GM12878 (cell line): Measurements from ENCODE around the gene POLD1. TPM values are rescaled to one million over a fixed set of nuclear protein-coding genes. Genes with fewer than 3 reads are reported as not detected.
A peak's percentile ranks its signal among the peaks of the same experiment; 100 is the strongest.

Experiments used
- BCLAF1 ChIP-seq: fragments of 450-650 bp; IDR thresholded peaks from 2 replicates; pipeline ENCODE4 v1.6.1; 2017; ENCODE audit warnings: antibody characterized with exemption, mild to moderate bottlenecking, moderate library complexity
- CTCF ChIP-seq, 3 experiments: IDR thresholded peaks in 2 of 3; conservative IDR thresholded peaks in 1 of 3; 2 replicates each; pipeline ENCODE4 v1.5.1; 2011; ENCODE audit warnings: low read depth in 3 of 3, low read length in 3 of 3, mild to moderate bottlenecking in 3 of 3, control low read depth in 2 of 3, moderate library complexity in 2 of 3, inconsistent platforms in 1 of 3, mixed read lengths in 1 of 3; ENCODE audit not compliant: control insufficient read depth in 2 of 3, insufficient read depth in 1 of 3; ENCODE audit errors: extremely low read depth in 1 of 3
- E4F1 ChIP-seq: fragments of 450-650 bp; IDR thresholded peaks from 2 replicates; pipeline ENCODE4 v1.6.1; 2018; ENCODE audit warnings: borderline replicate concordance, mild to moderate bottlenecking; ENCODE audit not compliant: partially characterized antibody
- EGR1 ChIP-seq, 2 experiments: IDR thresholded peaks; 1 replicate in 1 of 2; 2 replicates in 1 of 2; pipeline ENCODE4 v1.6.1; 2011 to 2012; ENCODE audit warnings: low read depth in 2 of 2, low read length in 2 of 2, borderline replicate concordance in 1 of 2, mild to moderate bottlenecking in 1 of 2, moderate library complexity in 1 of 2
- ESRRA ChIP-seq: IDR thresholded peaks from 2 replicates; pipeline ENCODE4 v1.6.1; 2012; ENCODE audit warnings: mild to moderate bottlenecking, low read length, improper control_type of control experiment
- FOXM1 ChIP-seq: IDR thresholded peaks from 2 replicates; pipeline ENCODE4 v1.6.1; 2012; ENCODE audit warnings: low read depth, mild to moderate bottlenecking, inconsistent platforms, low read length, moderate library complexity
- HDAC6 ChIP-seq: fragments of 200-600 bp; sonication (generic); IDR thresholded peaks from one replicate; pipeline ENCODE4 v1.8.0; 2017; ENCODE audit warnings: antibody characterized with exemption; ENCODE audit not compliant: unreplicated experiment
- IKZF2 ChIP-seq, 2 experiments: fragments of 450-650 bp; IDR thresholded peaks; 2 replicates each; pipeline ENCODE4 v1.6.1; 2017; ENCODE audit warnings: mild to moderate bottlenecking in 2 of 2, moderate library complexity in 2 of 2
- IRF3 ChIP-seq: fragments of 450-650 bp; IDR thresholded peaks from 2 replicates; pipeline ENCODE4 v1.6.1; 2014; ENCODE audit warnings: mild to moderate bottlenecking
- KDM1A ChIP-seq: fragments of 200-600 bp; sonication (generic); IDR thresholded peaks from 2 replicates; pipeline ENCODE4 v1.6.1; 2016; ENCODE audit warnings: borderline replicate concordance
- KLF5 ChIP-seq: fragments of 450-650 bp; IDR thresholded peaks from 2 replicates; pipeline ENCODE4 v1.6.1; 2014; ENCODE audit warnings: mild to moderate bottlenecking; ENCODE audit not compliant: partially characterized antibody
- MEF2A ChIP-seq: IDR thresholded peaks from 2 replicates; pipeline ENCODE4 v1.6.1; 2011; ENCODE audit warnings: low read depth, mild to moderate bottlenecking, low read length, moderate library complexity; ENCODE audit not compliant: insufficient read depth
- MTA3 ChIP-seq: IDR thresholded peaks from 2 replicates; pipeline ENCODE4 v1.6.1; 2012; ENCODE audit warnings: low read length, inconsistent platforms, borderline replicate concordance
- MXI1 ChIP-seq: fragments of 150-350 bp; IDR thresholded peaks from 2 replicates; pipeline ENCODE4 v1.6.1; 2011; ENCODE audit warnings: low read depth, mild to moderate bottlenecking, inconsistent platforms, low read length, improper control_type of control experiment
- MYC ChIP-seq: IDR thresholded peaks from 2 replicates; pipeline ENCODE4 v1.6.1; 2011; ENCODE audit warnings: mild to moderate bottlenecking, low read length, moderate library complexity, inconsistent platforms; ENCODE audit not compliant: insufficient read depth, insufficient replicate concordance, insufficient read length, severe bottlenecking
- POLR2AphosphoS5 ChIP-seq: IDR thresholded peaks from 2 replicates; pipeline ENCODE4 v1.6.1; 2011; ENCODE audit warnings: mild to moderate bottlenecking, low read length, inconsistent platforms
- RFX5 ChIP-seq: IDR thresholded peaks from 2 replicates; pipeline ENCODE4 v1.6.1; 2011; ENCODE audit warnings: low read depth, low read length, improper control_type of control experiment
- TBL1XR1 ChIP-seq: IDR thresholded peaks from 2 replicates; pipeline ENCODE4 v1.6.1; 2012; ENCODE audit warnings: low read depth, low read length, improper control_type of control experiment
- ZNF217 ChIP-seq: fragments of 450-650 bp; IDR thresholded peaks from 2 replicates; pipeline ENCODE4 v1.6.1; 2017; ENCODE audit warnings: antibody characterized with exemption, mild to moderate bottlenecking
- ZNF384 ChIP-seq: IDR thresholded peaks from 2 replicates; pipeline ENCODE4 v1.6.1; 2012; ENCODE audit warnings: low read depth, mild to moderate bottlenecking, low read length, improper control_type of control experiment, borderline replicate concordance
- ZSCAN29 ChIP-seq: fragments of 450-650 bp; IDR thresholded peaks from 2 replicates; pipeline ENCODE4 v1.6.1; 2017; ENCODE audit warnings: mild to moderate bottlenecking, moderate library complexity
- polyA plus RNA-seq, 11 experiments: library from polyadenylated mRNA; depleted of rRNA in 4 of 11; unstranded in 6 of 11; stranded (reverse) in 5 of 11; fragments of >200 nt; fragmentation: Nextera tagmentation in 4 of 11; fragmentation: Illumina TruSeq in 1 of 11; extraction: Ambion mirVana in 4 of 11; extraction: Trizol in 1 of 11; gene quantifications; 1 replicate in 1 of 11; 2 replicates in 10 of 11; pipeline versions ENCODE4 v1.2.1 to v1.2.3, GENCODE V29; 2011 to 2016; ENCODE audit warnings: inconsistent platforms in 2 of 11, missing spikeins in 2 of 11, low read depth in 1 of 11
- total RNA-seq, 4 experiments: library from RNA; depleted of rRNA in 3 of 4; stranded (reverse); fragments of >200 nt in 3 of 4; fragmentation: Illumina TruSeq in 1 of 4; extraction: Trizol in 1 of 4; gene quantifications; 2 replicates each; pipeline versions ENCODE4 v1.2.1 to v1.2.3, GENCODE V29; 2013 to 2021

Gene POLD1
- total and polyA plus RNA-seq, 10 of the 15 experiments (the other 5 are each of a cell fraction or from before 2014, with no cell fraction given) = 0.76 to 165 (median 63.4) TPM

- TF ChIP-seq CTCF (IDR thresholded peaks at IDR 0.05 in 2 of 3, conservative IDR thresholded peaks at IDR 0.05 in 1 of 3; ENCODE audit: control insufficient read depth in 2 of 3, extremely low read depth in 1 of 3, insufficient read depth in 1 of 3, low read depth in 3 of 3, low read length in 3 of 3) (peak; percentile 85 to 94 (median 89)), MEF2A (no peak), BCLAF1 (no peak), ESRRA (no peak), IKZF2 (IDR thresholded peaks at IDR 0.05) (peak in 1 of 2 experiments; percentile 17; a peak in 1 of 4 replicates), E4F1 (no peak), EGR1 (IDR thresholded peaks at IDR 0.05; ENCODE audit: borderline replicate concordance in 1 of 2, low read depth in 2 of 2, low read length in 2 of 2) (peak in 1 of 2 experiments; percentile 92; a peak in 2 of 3 replicates), ZNF384 (no peak), HDAC6 (no peak), MXI1 (peak; percentile 68; the same call in 1 of the 2 replicates), IRF3 (no peak), MYC (peak; percentile 74), MTA3 (no peak; the same call in 1 of the 2 replicates), RFX5 (0 out of 2 replicates have a peak, but pooled peaks have one; percentile 9), ZSCAN29 (no peak), KLF5 (no peak), TBL1XR1 (peak; percentile 11; the same call in 1 of the 2 replicates), FOXM1 (no peak), ZNF217 (no peak), KDM1A (no peak), POLR2AphosphoS5 (no peak; the same call in 1 of the 2 replicates)
Measured at GRCh38 chr19:50414864-50415660, 30.9 kb downstream of the POLD1 start (continued).
